Thymus (tissue), 11 donors: ENCODE results near the gene ARVCF. TPM values are rescaled to one million over a fixed set of nuclear protein-coding genes. Genes with fewer than 3 reads are reported as not detected.

ENCODE experiments used
- DNase-seq, 9 donors: peaks; one replicate each; pipeline ENCODE4 v3.0.0-alpha.2; 2013; ENCODE audit warnings: low spot score in 9 of 9, low read depth in 6 of 9, missing footprints in 1 of 9
- H3K27ac ChIP-seq, 2 donors: one replicate each; pipeline ENCODE4 v1.5.1; 2013; ENCODE audit warnings: control low read depth in 1 of 2, low read depth in 1 of 2, low read length in 1 of 2, mild to moderate bottlenecking in 1 of 2, moderate library complexity in 1 of 2
- H3K27me3 ChIP-seq, 2 donors: one replicate each; pipeline ENCODE4 v1.5.1; 2013; ENCODE audit warnings: low read length in 1 of 2; ENCODE audit not compliant: control insufficient read depth in 2 of 2, insufficient read depth in 1 of 2
- H3K36me3 ChIP-seq, 2 donors: one replicate each; pipeline ENCODE4 v1.5.1; 2013; ENCODE audit warnings: low read length in 1 of 2, mild to moderate bottlenecking in 1 of 2, moderate library complexity in 1 of 2; ENCODE audit not compliant: control insufficient read depth in 2 of 2, insufficient read depth in 2 of 2
- H3K4me1 ChIP-seq, 2 donors: one replicate each; pipeline ENCODE4 v1.5.1; 2013; ENCODE audit warnings: low read length in 2 of 2; ENCODE audit not compliant: control insufficient read depth in 2 of 2, insufficient read depth in 2 of 2
- H3K4me3 ChIP-seq, 2 donors: one replicate each; pipeline ENCODE4 v1.5.1; 2013; ENCODE audit warnings: low read length in 2 of 2, control low read depth in 1 of 2, mild to moderate bottlenecking in 1 of 2
- H3K9me3 ChIP-seq, 2 donors: one replicate each; pipeline ENCODE4 v1.5.1; 2013; ENCODE audit warnings: low read length in 1 of 2, mild to moderate bottlenecking in 1 of 2; ENCODE audit not compliant: control insufficient read depth in 2 of 2, insufficient read depth in 1 of 2
- WGBS: extraction: QIAGEN DNeasy Blood & Tissue Kit; methylation state at CpG from one replicate; pipeline ENCODE4 v1.1.7; 2013; 5-methylcytosine and 5-hydroxymethylcytosine counted together
- polyA plus RNA-seq: library from polyadenylated mRNA; stranded (reverse); fragments of 200-250 nt; gene quantifications from one replicate; pipeline ENCODE4 v1.2.3, GENCODE V29; 2013
- total RNA-seq: library from RNA; stranded (reverse); fragments of 120-200 nt; gene quantifications from one replicate; pipeline ENCODE4 v1.2.4, GENCODE V29; 2013
- donor health status: healthy.

Gene ARVCF
- total and polyA plus RNA-seq, 2 donors = 2.1 to 8.2 TPM

GRCh38 chr22:20033045-20033706 is 16.6 kb upstream of the ARVCF start:
- no peaks in the 10 kb centered on the region for H3K4me1 ChIP-seq
- no peak for DNase-seq
- H3K4me3 ChIP-seq = no peak overlapping the region
- peaks cover 0 to 1% of the 10 kb centered on the region in 2 donors for H3K9me3 ChIP-seq
- H3K36me3 ChIP-seq = peaks cover 9 to 42% of the 10 kb centered on the region in 2 donors
- WGBS = 97% methylated on average over 14 of the region's 14 CpGs
- no peaks in the 10 kb centered on the region for H3K27me3 ChIP-seq
- no peak overlapping the region for H3K27ac ChIP-seq

DNA sequence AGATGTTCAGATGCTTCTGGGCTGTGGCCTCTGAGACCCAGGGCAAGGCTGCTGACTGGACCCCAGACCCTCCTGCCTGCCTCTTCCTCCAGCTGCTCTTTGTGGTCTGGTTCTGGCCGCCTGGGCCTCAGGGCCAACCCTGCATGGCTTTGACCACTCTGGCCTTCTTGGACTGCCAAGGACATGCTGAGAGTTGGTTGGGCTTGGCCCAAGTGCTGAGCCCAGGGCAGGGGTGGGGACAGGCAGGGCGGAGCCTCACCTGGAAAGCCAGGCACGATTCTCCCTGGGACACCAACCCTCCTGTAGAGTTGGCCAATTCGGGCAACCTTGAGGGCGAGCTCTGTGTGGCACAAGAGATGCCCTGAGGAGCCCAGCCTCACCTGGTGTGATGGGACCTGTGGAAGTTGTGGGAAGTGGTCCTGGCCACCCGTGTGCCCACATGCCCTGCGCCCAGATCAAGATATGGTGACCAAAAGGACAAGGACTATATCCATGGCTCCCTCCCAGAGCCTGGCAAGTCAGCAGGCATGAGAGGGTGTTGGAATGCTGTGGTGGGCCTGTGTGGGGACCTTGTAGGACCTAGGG is 15.9 kb upstream of the ARVCF start:
- no peak for DNase-seq
- 99% methylated on average over 7 of the region's 7 CpGs for WGBS
- no peaks in the 10 kb centered on the region for H3K4me1 ChIP-seq

DNA sequence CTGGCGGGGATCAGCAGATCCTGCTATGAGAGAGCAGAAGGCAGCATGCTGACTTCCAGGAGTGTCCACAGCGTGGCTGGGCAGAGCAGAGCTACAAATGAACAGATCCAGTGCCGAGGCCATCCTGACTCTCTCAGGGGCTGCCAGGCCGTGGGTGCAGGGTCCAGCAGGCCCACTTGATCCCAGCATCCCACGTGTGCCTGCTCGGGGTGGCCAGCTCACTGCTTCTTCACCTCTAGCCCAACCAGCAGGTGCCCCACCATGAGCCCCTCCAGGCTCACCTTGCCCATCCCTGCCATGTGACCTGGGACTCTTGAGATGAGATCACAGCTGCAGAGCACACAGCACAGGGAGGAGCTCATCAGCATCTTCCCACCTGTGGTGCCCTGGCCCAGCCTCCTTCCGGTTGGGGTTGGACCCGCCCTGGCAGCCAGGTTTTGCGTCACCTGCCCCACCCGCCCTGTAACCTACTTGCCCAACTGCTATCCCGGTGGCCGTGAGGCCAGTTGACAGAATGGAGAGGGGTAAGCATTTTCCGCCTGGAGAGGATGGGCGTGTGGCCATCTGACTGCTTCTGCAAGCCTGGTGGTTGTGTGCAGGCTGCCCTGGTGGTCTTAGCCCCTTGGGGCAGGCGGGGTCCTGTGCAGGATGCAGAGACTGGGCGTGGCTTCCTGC is 15.2 kb upstream of the ARVCF start:
- H3K27ac ChIP-seq = no peak overlapping the region
- H3K9me3 ChIP-seq = peaks cover 0 to 1% of the 10 kb centered on the region in 2 donors
- peaks cover 2 to 30% of the 10 kb centered on the region in 2 donors for H3K36me3 ChIP-seq
- no peak for DNase-seq
- H3K4me3 ChIP-seq = no peak overlapping the region
- H3K4me1 ChIP-seq = no peaks in the 10 kb centered on the region
- 97% methylated on average over 16 of the region's 16 CpGs for WGBS
- no peaks in the 10 kb centered on the region for H3K27me3 ChIP-seq

More for the DNA sequence above, 15.9 kb upstream of the ARVCF start:
- Histone ChIP-seq H3K27me3 (no peaks in the 10 kb centered on the region), H3K4me3 (no peak overlapping the region), H3K27ac (no peak overlapping the region), H3K36me3 (peaks cover 7 to 36% of the 10 kb centered on the region in 2 donors), H3K9me3 (peaks cover 0 to 1% of the 10 kb centered on the region in 2 donors)

DNA sequence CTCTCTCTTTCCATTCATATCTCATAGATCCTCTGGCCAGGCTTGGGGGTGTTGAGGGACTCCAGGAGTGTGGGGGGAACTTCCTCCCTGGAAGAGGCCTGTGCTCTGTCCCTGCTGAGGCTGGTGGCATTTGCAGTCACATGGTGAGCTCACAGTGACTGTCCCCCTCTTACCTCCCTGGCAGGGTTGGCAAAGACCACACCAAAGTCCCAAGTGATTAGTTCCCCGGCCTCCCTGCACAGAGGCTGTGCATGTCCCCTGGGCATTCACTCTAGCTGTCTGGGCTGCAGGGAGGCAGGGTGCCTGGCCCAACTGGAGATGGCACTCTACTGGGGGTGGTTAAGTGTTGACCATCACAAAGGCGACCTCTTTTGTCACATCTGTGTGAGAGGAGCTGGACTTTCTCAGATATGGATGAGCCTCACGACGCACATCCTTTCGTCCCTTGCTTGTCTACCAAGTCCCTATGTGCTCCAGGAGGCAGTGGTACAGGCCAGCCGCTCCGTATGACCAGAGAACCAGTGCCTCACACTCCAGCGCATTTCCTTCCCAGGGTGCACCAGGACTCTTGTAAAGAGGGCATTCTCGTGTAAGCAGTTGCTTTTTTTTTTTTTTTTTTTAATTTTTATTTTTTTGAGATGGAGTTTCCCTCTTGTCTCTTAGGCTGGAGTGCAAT is 13.1 kb upstream of the ARVCF start:
- no peak overlapping the region for H3K4me3 ChIP-seq
- no peak overlapping the region for H3K27ac ChIP-seq
- no peak for DNase-seq
- no peaks in the 10 kb centered on the region for H3K27me3 ChIP-seq
- H3K4me1 ChIP-seq = no peaks in the 10 kb centered on the region
- 97% methylated on average over 9 of the region's 9 CpGs for WGBS
- peaks cover 2 to 22% of the 10 kb centered on the region in 2 donors for H3K36me3 ChIP-seq
- H3K9me3 ChIP-seq = peaks cover 0 to 1% of the 10 kb centered on the region in 2 donors

DNA sequence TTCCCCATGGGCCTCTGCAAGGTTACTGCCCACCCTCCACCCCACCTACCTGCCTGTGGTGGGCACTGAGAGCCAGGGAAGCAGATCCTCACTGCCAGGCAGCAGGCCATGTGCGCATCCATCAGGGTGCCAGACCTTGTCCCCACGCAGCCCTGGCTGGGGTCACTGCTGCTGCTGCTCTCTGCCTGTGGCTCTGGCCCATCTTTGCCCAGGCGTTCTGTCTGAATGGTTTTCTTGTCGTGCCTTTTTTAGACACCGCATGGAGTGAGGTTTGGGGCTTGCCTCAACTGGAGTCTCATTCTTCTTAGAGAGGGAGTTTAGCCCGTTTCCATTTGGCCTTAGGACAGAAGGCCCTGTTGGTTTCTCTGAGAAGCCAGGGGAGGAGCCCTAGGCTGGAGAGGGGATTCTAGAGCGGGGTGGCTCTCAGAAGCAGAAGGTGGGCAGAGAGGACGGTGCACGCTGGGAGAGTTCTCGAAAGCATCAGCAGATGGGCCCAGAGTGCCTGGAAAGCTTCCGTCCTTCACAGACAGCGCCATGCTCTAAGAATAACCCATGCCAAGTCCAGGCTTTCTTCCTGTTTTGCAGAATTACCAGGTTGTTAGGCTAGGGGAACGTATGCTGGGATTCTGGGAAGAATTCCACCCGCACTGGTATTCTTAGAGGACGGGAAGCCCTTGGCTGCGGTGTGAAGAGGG is 12.4 kb upstream of the ARVCF start:
- Histone ChIP-seq H3K27me3 (no peaks in the 10 kb centered on the region), H3K36me3 (peaks cover 2 to 22% of the 10 kb centered on the region in 2 donors), H3K9me3 (peaks cover 0 to 1% of the 10 kb centered on the region in 2 donors), H3K4me1 (no peaks in the 10 kb centered on the region), H3K27ac (no peak overlapping the region), H3K4me3 (no peak overlapping the region)
- no peak for DNase-seq
- WGBS = 94% methylated on average over 16 of the region's 16 CpGs

GRCh38 chr22:20027966-20028854 is 11.6 kb upstream of the ARVCF start:
- no peak for DNase-seq
- peaks cover 2 to 19% of the 10 kb centered on the region in 2 donors for H3K36me3 ChIP-seq

DNA sequence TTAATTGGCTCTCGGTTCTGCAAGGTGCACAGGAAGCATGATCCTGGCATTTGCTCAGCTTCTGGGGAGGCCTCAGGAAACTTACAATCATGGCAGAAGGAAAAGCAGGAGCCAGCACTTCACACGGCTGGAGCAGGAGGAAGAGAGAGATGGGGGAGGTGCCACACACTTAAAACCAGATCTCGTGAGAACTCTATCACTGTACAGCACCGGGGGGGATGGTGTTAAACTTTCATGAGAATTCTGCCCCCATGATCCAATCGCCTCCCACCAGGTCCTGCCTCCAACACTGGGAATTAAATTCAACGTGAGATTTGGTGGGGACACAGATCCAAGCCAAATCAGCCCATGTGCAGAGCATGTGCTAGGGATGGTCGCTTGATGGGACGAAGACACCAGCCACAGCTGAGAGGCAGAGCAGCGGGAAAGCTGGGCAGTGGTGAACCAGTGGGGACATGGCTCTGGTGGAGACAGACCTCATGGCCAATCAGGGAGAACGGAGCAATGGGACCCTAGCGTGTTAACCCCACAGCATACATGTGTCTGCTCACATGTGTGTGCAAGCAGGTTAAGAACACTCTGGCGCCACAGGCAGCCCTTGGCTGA is 10.5 kb upstream of the ARVCF start:
- H3K4me1 ChIP-seq = peaks cover 4 to 5% of the 10 kb centered on the region in 2 donors
- no peak for DNase-seq
- H3K27me3 ChIP-seq = no peaks in the 10 kb centered on the region
- 93% methylated on average over 12 of the region's 12 CpGs for WGBS
- H3K36me3 ChIP-seq = peaks cover 2 to 10% of the 10 kb centered on the region in 2 donors
- peaks cover 0 to 1% of the 10 kb centered on the region in 2 donors for H3K9me3 ChIP-seq
- no peak overlapping the region for H3K4me3 ChIP-seq
- H3K27ac ChIP-seq = no peak overlapping the region

More at GRCh38 chr22:20027966-20028854, 11.6 kb upstream of the ARVCF start:
- H3K27ac ChIP-seq = no peak overlapping the region
- WGBS = 96% methylated on average over 12 of the region's 12 CpGs
- no peak overlapping the region for H3K4me3 ChIP-seq
- no peaks in the 10 kb centered on the region for H3K4me1 ChIP-seq
- H3K27me3 ChIP-seq = no peaks in the 10 kb centered on the region
- H3K9me3 ChIP-seq = peaks cover 0 to 1% of the 10 kb centered on the region in 2 donors
